HG03378 (cell line): ENCODE results near the gene FCHO2.

Experiments used
- ATAC-seq: cut with Tn5 transposase; IDR thresholded peaks from one replicate; pipeline ENCODE4 v1.9.1; 2021; ENCODE audit warnings: mild to moderate bottlenecking, moderate library complexity; ENCODE audit not compliant: unreplicated experiment

Gene FCHO2

DNA sequence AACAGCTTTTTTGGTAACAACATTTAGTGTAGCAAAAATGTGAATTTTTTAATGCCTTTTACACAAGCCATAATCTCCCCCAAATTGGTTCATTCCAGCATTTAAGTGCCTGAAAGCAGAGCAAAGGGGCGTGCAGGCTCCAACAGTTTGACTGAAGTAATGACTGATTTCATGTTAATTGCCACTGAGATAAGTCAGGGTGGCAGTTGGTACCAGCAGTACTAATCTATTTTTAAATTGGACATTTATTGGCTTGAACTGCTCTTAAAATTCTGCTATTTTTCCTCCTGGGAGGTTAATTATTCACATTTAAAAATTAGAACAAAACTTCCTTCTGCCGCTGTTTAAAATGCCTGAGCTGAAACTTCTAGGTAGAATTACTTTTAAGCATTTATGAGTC, 176.9 kb downstream of the FCHO2 start:
- no peak for ATAC-seq

DNA sequence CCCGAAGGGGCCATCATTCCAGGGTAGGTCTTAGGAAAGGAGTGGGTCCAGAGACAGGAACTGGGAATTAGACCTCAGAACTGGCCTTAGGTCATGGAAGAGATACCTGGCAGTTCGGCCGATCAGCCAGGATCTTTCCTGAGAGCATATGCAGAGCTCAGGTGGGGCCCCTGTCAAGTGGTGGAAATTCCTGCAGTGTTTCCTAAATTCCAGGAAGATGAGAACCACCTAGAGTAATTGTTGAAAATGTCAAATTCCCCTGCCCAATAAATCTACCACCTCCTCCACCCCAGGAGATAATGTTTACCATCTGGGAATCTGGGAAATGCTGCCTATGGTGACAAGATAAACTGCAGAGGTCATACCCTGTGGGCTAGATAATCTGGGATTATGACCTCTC, 179.2 kb downstream of the FCHO2 start:
- no peak for ATAC-seq

- ATAC-seq: no peak
Measured at GRCh38 chr5:73135429-73136054, 179.7 kb downstream of the FCHO2 start.

- no peak for ATAC-seq
Measured at GRCh38 chr5:73136055-73136562, 180.3 kb downstream of the FCHO2 start.

GRCh38 chr5:73137563-73138530, 182.0 kb downstream of the FCHO2 start:
- ATAC-seq: no peak

DNA sequence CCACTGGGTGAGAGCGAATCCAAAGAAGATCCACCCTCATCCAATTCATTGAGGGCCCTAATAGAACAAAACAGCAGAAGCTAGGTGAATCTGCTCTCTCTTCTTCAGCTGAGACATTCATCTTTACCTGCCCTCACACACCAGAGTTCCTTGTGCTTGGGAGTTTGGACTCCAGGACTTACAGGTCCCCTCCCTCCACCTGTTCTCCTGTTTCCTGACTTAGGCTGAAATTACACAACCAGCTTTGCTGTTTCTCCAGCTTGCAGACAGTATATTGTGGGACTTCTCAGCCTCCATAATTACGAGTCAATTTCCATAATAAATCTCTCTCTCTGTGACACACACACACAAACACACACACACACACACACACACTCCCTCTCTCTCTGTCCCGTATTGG, 183.6 kb downstream of the FCHO2 start:
- ATAC-seq: no peak
